ENCODE measurements around the gene DDOST.

Gene DDOST

GRCh38 chr1:20630729-20631128, 30.4 kb downstream of the DDOST start:
- no peak for DNase-seq (ENCODE audit: low read depth)
- no peak overlapping the region for H3K4me3 ChIP-seq (ENCODE audit: low read depth, low read length)
- TF ChIP-seq MAX (IDR thresholded peaks at IDR 0.05; ENCODE audit: low read depth, low read length) (no peak), POLR2A (IDR thresholded peaks at IDR 0.05; ENCODE audit: extremely low read depth, insufficient read length) (no peak), MYC (IDR thresholded peaks at IDR 0.05; ENCODE audit: low read depth, low read length) (no peak)
- TF ChIP-seq, protein P1, sequence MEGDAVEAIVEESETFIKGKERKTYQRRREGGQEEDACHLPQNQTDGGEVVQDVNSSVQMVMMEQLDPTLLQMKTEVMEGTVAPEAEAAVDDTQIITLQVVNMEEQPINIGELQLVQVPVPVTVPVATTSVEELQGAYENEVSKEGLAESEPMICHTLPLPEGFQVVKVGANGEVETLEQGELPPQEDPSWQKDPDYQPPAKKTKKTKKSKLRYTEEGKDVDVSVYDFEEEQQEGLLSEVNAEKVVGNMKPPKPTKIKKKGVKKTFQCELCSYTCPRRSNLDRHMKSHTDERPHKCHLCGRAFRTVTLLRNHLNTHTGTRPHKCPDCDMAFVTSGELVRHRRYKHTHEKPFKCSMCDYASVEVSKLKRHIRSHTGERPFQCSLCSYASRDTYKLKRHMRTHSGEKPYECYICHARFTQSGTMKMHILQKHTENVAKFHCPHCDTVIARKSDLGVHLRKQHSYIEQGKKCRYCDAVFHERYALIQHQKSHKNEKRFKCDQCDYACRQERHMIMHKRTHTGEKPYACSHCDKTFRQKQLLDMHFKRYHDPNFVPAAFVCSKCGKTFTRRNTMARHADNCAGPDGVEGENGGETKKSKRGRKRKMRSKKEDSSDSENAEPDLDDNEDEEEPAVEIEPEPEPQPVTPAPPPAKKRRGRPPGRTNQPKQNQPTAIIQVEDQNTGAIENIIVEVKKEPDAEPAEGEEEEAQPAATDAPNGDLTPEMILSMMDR (IDR thresholded peaks at IDR 0.05; ENCODE audit: low read depth, low read length): no peak

DNA sequence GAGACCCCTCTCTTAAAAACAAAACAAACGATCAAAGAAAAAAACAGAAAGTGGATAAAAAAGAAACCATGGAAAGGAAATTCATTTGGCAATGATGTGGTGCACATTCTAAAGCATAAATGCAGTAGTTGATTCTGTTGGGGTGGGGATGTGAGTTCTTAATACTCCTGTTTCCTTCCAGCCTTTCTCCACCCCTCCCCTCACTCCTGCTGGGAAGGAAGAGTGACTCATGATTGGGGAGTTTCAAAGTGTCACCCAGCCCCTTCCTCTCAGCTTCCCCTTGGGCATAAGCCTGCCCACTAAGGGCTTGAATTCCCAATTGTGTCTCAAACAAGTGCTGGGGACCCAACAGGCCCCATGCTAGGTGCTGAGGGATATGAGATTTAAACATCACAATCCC, 34.6 kb downstream of the DDOST start:
- DNase-seq (ENCODE audit: low read depth): peak; percentile 29
- TF ChIP-seq POLR2A (IDR thresholded peaks at IDR 0.05; ENCODE audit: extremely low read depth, insufficient read length) (no peak), MYC (IDR thresholded peaks at IDR 0.05; ENCODE audit: low read depth, low read length) (no peak), MAX (IDR thresholded peaks at IDR 0.05; ENCODE audit: low read depth, low read length) (no peak)
- TF ChIP-seq, protein P1 (IDR thresholded peaks at IDR 0.05; ENCODE audit: low read depth, low read length): no peak
- no peak overlapping the region for H3K4me3 ChIP-seq (ENCODE audit: low read depth, low read length)

DNA sequence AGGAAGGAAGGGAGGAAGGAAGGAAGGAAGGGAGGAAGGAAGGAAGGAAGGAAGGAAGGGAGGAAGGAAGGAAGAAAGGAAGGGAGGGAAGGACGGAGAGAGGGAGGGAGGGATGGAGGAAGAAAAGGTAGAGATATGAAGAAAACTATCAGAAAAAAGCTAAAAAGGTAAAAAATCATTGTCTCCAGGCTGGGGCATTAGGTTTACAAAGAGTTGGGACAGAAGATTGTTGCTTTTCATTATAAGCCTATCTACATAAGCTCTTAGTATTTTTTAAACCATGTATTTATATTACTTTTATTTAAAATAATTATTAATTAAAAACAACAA, 35.1 kb downstream of the DDOST start:
- TF ChIP-seq MAX (IDR thresholded peaks at IDR 0.05; ENCODE audit: low read depth, low read length) (no peak), MYC (IDR thresholded peaks at IDR 0.05; ENCODE audit: low read depth, low read length) (no peak), POLR2A (IDR thresholded peaks at IDR 0.05; ENCODE audit: extremely low read depth, insufficient read length) (no peak)
- TF ChIP-seq, protein P1 (IDR thresholded peaks at IDR 0.05; ENCODE audit: low read depth, low read length): no peak
- H3K4me3 ChIP-seq (ENCODE audit: low read depth, low read length): no peak overlapping the region
- DNase-seq (ENCODE audit: low read depth): no peak

- TF ChIP-seq MYC (IDR thresholded peaks at IDR 0.05; ENCODE audit: low read depth, low read length) (no peak), MAX (IDR thresholded peaks at IDR 0.05; ENCODE audit: low read depth, low read length) (no peak), POLR2A (IDR thresholded peaks at IDR 0.05; ENCODE audit: extremely low read depth, insufficient read length) (no peak)
- TF ChIP-seq, protein P1 (IDR thresholded peaks at IDR 0.05; ENCODE audit: low read depth, low read length): no peak
- DNase-seq (ENCODE audit: low read depth): no peak
- no peak overlapping the region for H3K4me3 ChIP-seq (ENCODE audit: low read depth, low read length)
Measured at GRCh38 chr1:20625176-20626097, 35.7 kb downstream of the DDOST start.

- DNase-seq (ENCODE audit: low read depth): no peak
- TF ChIP-seq, protein P1 (IDR thresholded peaks at IDR 0.05; ENCODE audit: low read depth, low read length): no peak
- TF ChIP-seq MYC (IDR thresholded peaks at IDR 0.05; ENCODE audit: low read depth, low read length): no peak
- no peak for TF ChIP-seq MAX (IDR thresholded peaks at IDR 0.05; ENCODE audit: low read depth, low read length)
- no peak for TF ChIP-seq POLR2A (IDR thresholded peaks at IDR 0.05; ENCODE audit: extremely low read depth, insufficient read length)
- H3K4me3 ChIP-seq (ENCODE audit: low read depth, low read length): no peak overlapping the region
Measured at GRCh38 chr1:20624709-20625108, 36.5 kb downstream of the DDOST start.
